ENCODE data around the gene PSPN.

PSPN gene

DNA sequence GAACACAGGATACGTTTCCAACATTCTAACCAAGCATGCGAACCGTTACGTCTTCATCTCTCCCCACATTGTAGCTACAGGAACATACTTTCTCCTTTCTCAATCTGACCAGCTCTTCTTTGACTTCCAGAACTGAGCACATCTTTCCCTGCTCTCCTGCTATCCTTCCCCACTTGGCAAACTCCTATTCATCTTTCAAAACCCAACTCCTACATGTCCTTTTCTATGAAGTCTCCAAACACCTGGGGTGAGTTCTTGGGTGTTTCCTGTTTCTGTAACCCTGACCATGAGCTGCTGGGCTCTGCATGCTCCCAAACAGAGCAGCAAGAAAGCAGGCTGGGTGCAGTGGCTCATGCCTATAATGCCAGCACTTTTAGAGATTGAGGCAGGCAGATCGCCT, 48.9 kb downstream of the PSPN start:
- no peak for DNase-seq (ENCODE audit: low read depth, low spot score)

DNA sequence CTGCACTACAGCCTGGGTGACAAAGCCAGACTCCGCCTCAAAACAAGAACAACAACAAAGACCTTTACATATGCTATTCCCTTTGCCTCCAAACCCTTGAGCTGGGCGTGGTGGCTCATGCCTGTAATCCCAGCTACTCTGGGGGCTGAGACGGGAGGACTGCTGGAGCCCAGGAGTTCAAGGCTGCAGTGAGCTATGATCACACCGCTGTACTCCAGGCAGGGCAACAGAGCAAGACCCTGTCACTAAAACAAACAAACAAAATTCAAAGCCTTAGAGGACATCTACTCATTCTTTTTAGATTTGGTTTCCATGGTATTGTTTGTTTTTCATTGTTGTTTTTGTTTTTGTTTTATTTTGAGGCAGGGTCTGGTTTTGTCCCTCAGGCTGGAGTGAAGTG, 50.1 kb downstream of the PSPN start:
- DNase-seq (ENCODE audit: low read depth, low spot score), result no peak
